RWPE2 (cell line): ENCODE data around the gene TTLL5.
A peak's percentile ranks its signal among the peaks of the same experiment; 100 is the strongest.

ENCODE experiments used
- ATAC-seq: fragments of 200-7000 bp; cut with Tn5 transposase; 3 replicates; pipeline ENCODE4 v1.9.1; 2021; ENCODE audit warnings: low read depth
- DNase-seq: peaks from one replicate; pipeline ENCODE4 v3.0.0-alpha.2; 2020; ENCODE audit warnings: low spot score
- H3K27ac ChIP-seq: fragments of 450-650 bp; 2 replicates; pipeline ENCODE4 v1.5.1; 2017; ENCODE audit warnings: mild to moderate bottlenecking; ENCODE audit not compliant: poor library complexity, severe bottlenecking
- H3K27me3 ChIP-seq: fragments of 250-450 bp; sonication (Bioruptor Pico); 2 replicates; pipeline ENCODE4 v1.5.1; 2021; ENCODE audit warnings: mild to moderate bottlenecking, moderate library complexity; ENCODE audit not compliant: insufficient read depth, poor library complexity, severe bottlenecking
- H3K36me3 ChIP-seq: fragments of 250-450 bp; sonication (Bioruptor Pico); 2 replicates; pipeline ENCODE4 v1.5.1; 2020; ENCODE audit warnings: low read depth, mild to moderate bottlenecking, moderate library complexity
- H3K4me1 ChIP-seq: fragments of 250-450 bp; sonication (Bioruptor Pico); 2 replicates; pipeline ENCODE4 v1.5.1; 2021; ENCODE audit warnings: mild to moderate bottlenecking, moderate library complexity; ENCODE audit not compliant: insufficient read depth, poor library complexity, severe bottlenecking
- H3K4me3 ChIP-seq: fragments of 250-450 bp; sonication (Bioruptor Pico); 2 replicates; pipeline ENCODE4 v1.5.1; 2021; ENCODE audit warnings: mild to moderate bottlenecking, moderate library complexity; ENCODE audit not compliant: severe bottlenecking
- H3K9me3 ChIP-seq: fragments of 250-450 bp; sonication (Bioruptor Pico); 2 replicates; pipeline ENCODE4 v1.5.1; 2021; ENCODE audit warnings: mild to moderate bottlenecking, moderate library complexity; ENCODE audit not compliant: severe bottlenecking
- CTCF ChIP-seq: fragments of 450-650 bp; IDR thresholded peaks from one replicate; pipeline ENCODE4 v1.5.1; 2017; ENCODE audit warnings: mild to moderate bottlenecking, moderate library complexity; ENCODE audit not compliant: poor library complexity, severe bottlenecking

Gene TTLL5

GRCh38 chr14:75826599-75826998, 165.6 kb downstream of the TTLL5 start:
- Histone ChIP-seq H3K27me3 (no peaks in the 10 kb centered on the region), H3K4me1 (peaks cover 38% of the 10 kb centered on the region), H3K27ac (no peak overlapping the region), H3K36me3 (peaks cover 20% of the 10 kb centered on the region; the same call in 1 of the 2 replicates), H3K9me3 (no peaks in the 10 kb centered on the region), H3K4me3 (no peak overlapping the region)
- DNase-seq (no peak), ATAC-seq (peak; percentile 65; the same call in 2 of the 3 replicates)
- no peak for TF ChIP-seq CTCF

GRCh38 chr14:75827331-75827730, 166.3 kb downstream of the TTLL5 start:
- Histone ChIP-seq H3K27me3 (no peaks in the 10 kb centered on the region), H3K36me3 (peaks cover 20% of the 10 kb centered on the region; the same call in 1 of the 2 replicates), H3K4me1 (peaks cover 38% of the 10 kb centered on the region), H3K27ac (no peak overlapping the region), H3K9me3 (no peaks in the 10 kb centered on the region), H3K4me3 (no peak overlapping the region)
- no peak for TF ChIP-seq CTCF
- ATAC-seq (no peak), DNase-seq (no peak)

GRCh38 chr14:75829316-75829715, 168.3 kb downstream of the TTLL5 start:
- Histone ChIP-seq H3K4me3 (no peak overlapping the region), H3K27me3 (no peaks in the 10 kb centered on the region), H3K9me3 (no peaks in the 10 kb centered on the region), H3K36me3 (peaks cover 25% of the 10 kb centered on the region; the same call in 1 of the 2 replicates), H3K4me1 (peaks cover 31% of the 10 kb centered on the region), H3K27ac (no peak overlapping the region)
- no peak for DNase-seq
- no peak for ATAC-seq
- no peak for TF ChIP-seq CTCF

- Histone ChIP-seq H3K36me3 (peaks cover 20% of the 10 kb centered on the region), H3K4me3 (no peak overlapping the region), H3K4me1 (peaks cover 27% of the 10 kb centered on the region), H3K27ac (peak overlapping the region; percentile 53), H3K27me3 (no peaks in the 10 kb centered on the region), H3K9me3 (no peaks in the 10 kb centered on the region)
- TF ChIP-seq CTCF, result no peak
- ATAC-seq (peak; percentile 66), DNase-seq (peak; percentile 79)
Measured at GRCh38 chr14:75831455-75831854, 170.4 kb downstream of the TTLL5 start.

GRCh38 chr14:75831952-75832351, 170.9 kb downstream of the TTLL5 start:
- Histone ChIP-seq H3K4me3 (no peak overlapping the region), H3K4me1 (peaks cover 22% of the 10 kb centered on the region), H3K36me3 (peaks cover 20% of the 10 kb centered on the region), H3K27me3 (no peaks in the 10 kb centered on the region), H3K27ac (peak overlapping the region; percentile 53), H3K9me3 (no peaks in the 10 kb centered on the region)
- no peak for TF ChIP-seq CTCF
- ATAC-seq (peak; percentile 89), DNase-seq (no peak)
